ENCODE results near the gene TSPAN32.

The TSPAN32 gene

GRCh38 chr11:2273771-2274170, 28.0 kb upstream of the TSPAN32 start:
- no peak overlapping the region for H3K4ac ChIP-seq (ENCODE audit: low read length)

GRCh38 chr11:2275334-2276279, 26.2 kb upstream of the TSPAN32 start:
- Histone ChIP-seq H3K27ac (replicated peaks; ENCODE audit: low read length) (no peak overlapping the region), H3K9me3 (replicated peaks in 1 of 2; ENCODE audit: control insufficient read depth in 2 of 2, insufficient read depth in 1 of 2, low read depth in 1 of 2, low read length in 2 of 2) (peaks cover 0 to 2% of the 10 kb centered on the region in 2 donors), H4K8ac (ENCODE audit: low read depth, low read length) (no peak overlapping the region), H3K4me3 (ENCODE audit: low read length in 2 of 2) (no peak overlapping the region), H2AFZ (ENCODE audit: low read length) (no peak overlapping the region), H2BK15ac (ENCODE audit: low read length) (peak overlapping the region; percentile 21), H3K27me3 (ENCODE audit: control insufficient read depth in 3 of 3, insufficient read depth in 3 of 3, low read depth in 1 of 3, low read length in 3 of 3) (peaks cover 17 to 53% (median 40%) of the 10 kb centered on the region in 3 experiments), H2BK5ac (ENCODE audit: low read length) (no peak overlapping the region), H4K91ac (ENCODE audit: low read depth, low read length, poor library complexity) (no peak overlapping the region), H3K4ac (ENCODE audit: low read length) (no peak overlapping the region), H2AK5ac (ENCODE audit: low read depth, low read length) (peak overlapping the region; percentile 60), H3K23ac (ENCODE audit: low read depth, low read length, poor library complexity) (peak overlapping the region; percentile 8), H3K14ac (ENCODE audit: low read length) (peak overlapping the region; percentile 78), H3K4me1 (ENCODE audit: control insufficient read depth in 2 of 2, insufficient read depth in 1 of 2, low read depth in 1 of 2, low read length in 2 of 2) (no peaks in the 10 kb centered on the region), H3K9ac (ENCODE audit: low read depth, low read length, poor library complexity) (no peak overlapping the region), H2BK12ac (ENCODE audit: low read length) (peak overlapping the region; percentile 43), H3K79me1 (ENCODE audit: low read depth, low read length) (no peaks in the 10 kb centered on the region), H3K4me2 (ENCODE audit: insufficient read depth, low read length, poor library complexity, severe bottlenecking) (no peak overlapping the region), H3K18ac (ENCODE audit: low read length) (peak overlapping the region; percentile 13), H2BK120ac (ENCODE audit: low read depth, low read length) (no peak overlapping the region), H3K36me3 (replicated peaks in 1 of 2; ENCODE audit: control insufficient read depth in 2 of 2, insufficient read depth in 2 of 2, low read length in 2 of 2) (no peaks in the 10 kb centered on the region)
- no peak for DNase-seq (ENCODE audit: low spot score)
- WGBS, 2 donors (ENCODE audit: extremely low coverage in 2 of 2, insufficient read length in 2 of 2, insufficient replicate concordance in 1 of 2), result no CpG with 5 or more reads among the region's 30 CpGs

More at GRCh38 chr11:2273771-2274170, 28.0 kb upstream of the TSPAN32 start:
- no peak overlapping the region for H3K9ac ChIP-seq (ENCODE audit: low read depth, low read length, poor library complexity)
- H3K4me2 ChIP-seq (ENCODE audit: insufficient read depth, low read length, poor library complexity, severe bottlenecking), result no peak overlapping the region
- no peak overlapping the region for H3K14ac ChIP-seq (ENCODE audit: low read length)
- H2AFZ ChIP-seq (ENCODE audit: low read length), result no peak overlapping the region
- no peak overlapping the region for H4K91ac ChIP-seq (ENCODE audit: low read depth, low read length, poor library complexity)
- no peaks in the 10 kb centered on the region for H3K9me3 ChIP-seq (replicated peaks in 1 of 2; ENCODE audit: control insufficient read depth in 2 of 2, insufficient read depth in 1 of 2, low read depth in 1 of 2, low read length in 2 of 2)
- no peak overlapping the region for H3K18ac ChIP-seq (ENCODE audit: low read length)
- peaks cover 33 to 69% (median 59%) of the 10 kb centered on the region in 3 experiments for H3K27me3 ChIP-seq (ENCODE audit: control insufficient read depth in 3 of 3, insufficient read depth in 3 of 3, low read depth in 1 of 3, low read length in 3 of 3)
- no peak overlapping the region for H3K4me3 ChIP-seq (ENCODE audit: low read length in 2 of 2)
- no peak overlapping the region for H2AK5ac ChIP-seq (ENCODE audit: low read depth, low read length)
- H3K27ac ChIP-seq (replicated peaks; ENCODE audit: low read length), result no peak overlapping the region
- H3K79me1 ChIP-seq (ENCODE audit: low read depth, low read length), result no peaks in the 10 kb centered on the region
- H3K23ac ChIP-seq (ENCODE audit: low read depth, low read length, poor library complexity), result no peak overlapping the region
- peaks cover 0 to 4% of the 10 kb centered on the region in 2 donors for H3K4me1 ChIP-seq (ENCODE audit: control insufficient read depth in 2 of 2, insufficient read depth in 1 of 2, low read depth in 1 of 2, low read length in 2 of 2)
- H2BK15ac ChIP-seq (ENCODE audit: low read length), result no peak overlapping the region
- WGBS, 2 donors (ENCODE audit: extremely low coverage in 2 of 2, insufficient read length in 2 of 2, insufficient replicate concordance in 1 of 2), result no CpG with 5 or more reads among the region's 12 CpGs
- H3K36me3 ChIP-seq (replicated peaks in 1 of 2; ENCODE audit: control insufficient read depth in 2 of 2, insufficient read depth in 2 of 2, low read length in 2 of 2), result no peaks in the 10 kb centered on the region
- no peak overlapping the region for H2BK5ac ChIP-seq (ENCODE audit: low read length)
- DNase-seq (ENCODE audit: low spot score), result no peak
- H4K8ac ChIP-seq (ENCODE audit: low read depth, low read length), result no peak overlapping the region
- H2BK12ac ChIP-seq (ENCODE audit: low read length), result no peak overlapping the region
- H2BK120ac ChIP-seq (ENCODE audit: low read depth, low read length), result no peak overlapping the region

GRCh38 chr11:2276280-2277007, 25.4 kb upstream of the TSPAN32 start:
- no peak overlapping the region for H4K8ac ChIP-seq (ENCODE audit: low read depth, low read length)
- no peak overlapping the region for H2BK5ac ChIP-seq (ENCODE audit: low read length)
- no CpG with 5 or more reads among the region's 14 CpGs for WGBS, 2 donors (ENCODE audit: extremely low coverage in 2 of 2, insufficient read length in 2 of 2, insufficient replicate concordance in 1 of 2)
- H3K79me1 ChIP-seq (ENCODE audit: low read depth, low read length), result no peaks in the 10 kb centered on the region
- no peak overlapping the region for H3K4ac ChIP-seq (ENCODE audit: low read length)
- H2AK5ac ChIP-seq (ENCODE audit: low read depth, low read length), result no peak overlapping the region
- H3K9me3 ChIP-seq (replicated peaks in 1 of 2; ENCODE audit: control insufficient read depth in 2 of 2, insufficient read depth in 1 of 2, low read depth in 1 of 2, low read length in 2 of 2), result peaks cover 0 to 2% of the 10 kb centered on the region in 2 donors
- no peak overlapping the region for H3K27ac ChIP-seq (replicated peaks; ENCODE audit: low read length)
- H2BK15ac ChIP-seq (ENCODE audit: low read length), result no peak overlapping the region
- no peak overlapping the region for H2BK120ac ChIP-seq (ENCODE audit: low read depth, low read length)
- no peak overlapping the region for H2AFZ ChIP-seq (ENCODE audit: low read length)
- H3K36me3 ChIP-seq (replicated peaks in 1 of 2; ENCODE audit: control insufficient read depth in 2 of 2, insufficient read depth in 2 of 2, low read length in 2 of 2), result no peaks in the 10 kb centered on the region
- H3K18ac ChIP-seq (ENCODE audit: low read length), result no peak overlapping the region
- H3K4me2 ChIP-seq (ENCODE audit: insufficient read depth, low read length, poor library complexity, severe bottlenecking), result no peak overlapping the region
- no peak overlapping the region for H3K9ac ChIP-seq (ENCODE audit: low read depth, low read length, poor library complexity)
- no peak overlapping the region for H2BK12ac ChIP-seq (ENCODE audit: low read length)
- H3K4me3 ChIP-seq (ENCODE audit: low read length in 2 of 2), result no peak overlapping the region
- no peaks in the 10 kb centered on the region for H3K4me1 ChIP-seq (ENCODE audit: control insufficient read depth in 2 of 2, insufficient read depth in 1 of 2, low read depth in 1 of 2, low read length in 2 of 2)
- no peak overlapping the region for H4K91ac ChIP-seq (ENCODE audit: low read depth, low read length, poor library complexity)
- peaks cover 9 to 45% (median 32%) of the 10 kb centered on the region in 3 experiments for H3K27me3 ChIP-seq (ENCODE audit: control insufficient read depth in 3 of 3, insufficient read depth in 3 of 3, low read depth in 1 of 3, low read length in 3 of 3)
- peak overlapping the region; percentile 8 for H3K23ac ChIP-seq (ENCODE audit: low read depth, low read length, poor library complexity)
- no peak overlapping the region for H3K14ac ChIP-seq (ENCODE audit: low read length)
- DNase-seq (ENCODE audit: low spot score), result no peak

GRCh38 chr11:2277008-2277346, 24.8 kb upstream of the TSPAN32 start:
- H2BK5ac ChIP-seq (ENCODE audit: low read length), result no peak overlapping the region
- H3K4me3 ChIP-seq (ENCODE audit: low read length in 2 of 2), result no peak overlapping the region
- no peak overlapping the region for H4K91ac ChIP-seq (ENCODE audit: low read depth, low read length, poor library complexity)
- H3K14ac ChIP-seq (ENCODE audit: low read length), result no peak overlapping the region
- no CpG with 5 or more reads among the region's 6 CpGs for WGBS, 2 donors (ENCODE audit: extremely low coverage in 2 of 2, insufficient read length in 2 of 2, insufficient replicate concordance in 1 of 2)
- H3K36me3 ChIP-seq (replicated peaks in 1 of 2; ENCODE audit: control insufficient read depth in 2 of 2, insufficient read depth in 2 of 2, low read length in 2 of 2), result no peaks in the 10 kb centered on the region
- H3K18ac ChIP-seq (ENCODE audit: low read length), result no peak overlapping the region
- no peaks in the 10 kb centered on the region for H3K79me1 ChIP-seq (ENCODE audit: low read depth, low read length)
- H2BK120ac ChIP-seq (ENCODE audit: low read depth, low read length), result no peak overlapping the region
- H3K9ac ChIP-seq (ENCODE audit: low read depth, low read length, poor library complexity), result no peak overlapping the region
- H3K27ac ChIP-seq (replicated peaks; ENCODE audit: low read length), result no peak overlapping the region
- no peak overlapping the region for H4K8ac ChIP-seq (ENCODE audit: low read depth, low read length)
- H3K27me3 ChIP-seq (ENCODE audit: control insufficient read depth in 3 of 3, insufficient read depth in 3 of 3, low read depth in 1 of 3, low read length in 3 of 3), result peaks cover 4 to 40% (median 27%) of the 10 kb centered on the region in 3 experiments
- no peak overlapping the region for H2BK12ac ChIP-seq (ENCODE audit: low read length)
- no peak overlapping the region for H3K4ac ChIP-seq (ENCODE audit: low read length)
- H3K4me1 ChIP-seq (ENCODE audit: control insufficient read depth in 2 of 2, insufficient read depth in 1 of 2, low read depth in 1 of 2, low read length in 2 of 2), result no peaks in the 10 kb centered on the region
- H2AK5ac ChIP-seq (ENCODE audit: low read depth, low read length), result no peak overlapping the region
- no peak overlapping the region for H2AFZ ChIP-seq (ENCODE audit: low read length)
- no peak overlapping the region for H2BK15ac ChIP-seq (ENCODE audit: low read length)
- H3K9me3 ChIP-seq (replicated peaks in 1 of 2; ENCODE audit: control insufficient read depth in 2 of 2, insufficient read depth in 1 of 2, low read depth in 1 of 2, low read length in 2 of 2), result peaks cover 0 to 2% of the 10 kb centered on the region in 2 donors
- H3K23ac ChIP-seq (ENCODE audit: low read depth, low read length, poor library complexity), result peak overlapping the region; percentile 8
- no peak overlapping the region for H3K4me2 ChIP-seq (ENCODE audit: insufficient read depth, low read length, poor library complexity, severe bottlenecking)
- no peak for DNase-seq (ENCODE audit: low spot score)
